OCI-LY3 (cell line): ENCODE results near the gene PHLDA1.

Experiments used
- H2AFZ ChIP-seq: fragments of 200-600, 300-600 bp; shearing (Covaris generic); 2 replicates; pipeline ENCODE4 v1.6.0; 2014; ENCODE audit warnings: antibody characterized with exemption, low read depth, low read length
- H3K27ac ChIP-seq: fragments of 200-600, 300-600 bp; sonication (generic); 2 replicates; pipeline ENCODE4 v1.5.1; 2014; ENCODE audit warnings: mild to moderate bottlenecking, low read length, moderate library complexity, mixed read lengths
- H3K27me3 ChIP-seq: fragments of 200-600, 300-600 bp; sonication (generic); 2 replicates; pipeline ENCODE4 v1.6.1; 2014; ENCODE audit warnings: low read depth, low read length, mixed read lengths
- H3K36me3 ChIP-seq: fragments of 200-600, 300-600 bp; sonication (generic); replicated peaks from 2 replicates; pipeline ENCODE3; 2014; ENCODE audit warnings: low read depth, low read length, mixed read lengths
- H3K4me1 ChIP-seq: fragments of 300-600, 200-600 bp; sonication (generic); 2 replicates; pipeline ENCODE4 v1.6.1; 2014; ENCODE audit warnings: low read length, mixed read lengths
- H3K4me2 ChIP-seq: fragments of 200-600, 300-600 bp; sonication (generic); 2 replicates; pipeline ENCODE4 v1.6.1; 2014; ENCODE audit warnings: low read length, mixed read lengths
- H3K4me3 ChIP-seq: fragments of 300-600, 200-600 bp; sonication (generic); 2 replicates; pipeline ENCODE4 v1.5.1; 2014; ENCODE audit warnings: antibody characterized with exemption, mild to moderate bottlenecking, low read length, moderate library complexity
- H3K79me2 ChIP-seq: fragments of 300-600, 200-600 bp; shearing (Covaris generic); 2 replicates; pipeline ENCODE4 v1.6.1; 2014; ENCODE audit warnings: mild to moderate bottlenecking, low read length, mixed read lengths
- H3K9ac ChIP-seq: fragments of 300-600, 200-600 bp; shearing (Covaris generic); 2 replicates; pipeline ENCODE4 v1.6.0; 2014; ENCODE audit warnings: mild to moderate bottlenecking, low read length, moderate library complexity
- H3K9me3 ChIP-seq: fragments of 200-600, 300-600 bp; shearing (Covaris generic); 2 replicates; pipeline ENCODE4 v1.6.1; 2014; ENCODE audit warnings: low read length, mixed read lengths; ENCODE audit not compliant: insufficient read depth
- H4K20me1 ChIP-seq: fragments of 200-600, 300-600 bp; sonication (generic); 2 replicates; pipeline ENCODE4 v1.6.1; 2016; ENCODE audit warnings: low read length, mixed read lengths; ENCODE audit not compliant: insufficient read depth
- EZH2phosphoT487 ChIP-seq: fragments of 200-600 bp; shearing (Covaris generic); IDR thresholded peaks from 2 replicates; pipeline ENCODE4 v1.6.1; 2018; ENCODE audit warnings: antibody characterized with exemption, mixed run types, low read depth
- TF ChIP-seq, protein P1 (sequence below): fragments of 200-600, 300-600 bp; sonication (generic); IDR thresholded peaks from 2 replicates; pipeline ENCODE4 v1.5.1; 2014; ENCODE audit warnings: antibody characterized with exemption, low read length, low read depth

The PHLDA1 gene

DNA sequence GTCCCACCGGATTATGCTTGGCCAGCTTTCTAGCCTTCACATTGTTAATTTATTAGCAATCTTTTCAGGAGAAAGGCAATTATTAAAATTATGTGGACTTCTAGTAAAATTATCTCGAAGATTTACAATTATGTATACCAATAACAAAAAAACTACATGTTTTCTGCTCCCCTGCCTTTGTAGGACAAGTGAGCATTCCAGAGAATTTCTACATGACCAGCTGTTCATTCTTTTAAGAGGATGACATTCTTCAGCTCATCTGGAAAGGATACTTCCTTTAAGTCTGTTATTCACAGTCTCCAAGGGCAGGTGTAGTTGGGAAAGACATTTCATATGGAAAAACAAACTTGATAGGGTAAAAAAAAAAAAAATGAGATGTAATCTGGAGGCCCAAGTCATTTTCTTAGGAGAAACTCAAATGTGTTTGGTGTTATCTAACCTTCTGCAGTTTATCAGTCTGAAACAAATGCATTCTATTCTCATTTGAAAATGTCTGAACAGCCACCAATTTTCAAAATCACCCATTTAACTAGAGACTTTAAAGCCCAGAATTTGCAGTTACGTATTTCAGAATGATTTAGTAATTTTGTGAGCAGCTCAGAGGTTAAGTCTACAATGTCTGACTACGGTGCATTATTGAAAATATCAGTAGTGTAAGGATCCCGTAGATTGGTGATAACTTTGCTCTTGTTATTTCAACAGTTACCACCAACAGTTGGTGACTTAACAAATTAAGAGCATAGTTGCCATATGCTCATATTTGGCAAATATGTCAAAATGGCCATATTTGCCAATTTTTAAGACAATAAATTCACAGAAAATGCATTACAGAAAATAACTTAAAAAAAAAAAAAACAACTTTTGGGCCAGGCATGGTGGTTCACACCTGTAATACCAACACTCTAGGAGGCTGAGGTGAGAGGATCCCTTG, 1.8 kb upstream of the PHLDA1 start:
- H3K9ac ChIP-seq = no peak overlapping the region; the same call in 1 of the 2 replicates
- H3K27ac ChIP-seq = no peak overlapping the region
- peaks cover 15% of the 10 kb centered on the region for H3K4me1 ChIP-seq

DNA sequence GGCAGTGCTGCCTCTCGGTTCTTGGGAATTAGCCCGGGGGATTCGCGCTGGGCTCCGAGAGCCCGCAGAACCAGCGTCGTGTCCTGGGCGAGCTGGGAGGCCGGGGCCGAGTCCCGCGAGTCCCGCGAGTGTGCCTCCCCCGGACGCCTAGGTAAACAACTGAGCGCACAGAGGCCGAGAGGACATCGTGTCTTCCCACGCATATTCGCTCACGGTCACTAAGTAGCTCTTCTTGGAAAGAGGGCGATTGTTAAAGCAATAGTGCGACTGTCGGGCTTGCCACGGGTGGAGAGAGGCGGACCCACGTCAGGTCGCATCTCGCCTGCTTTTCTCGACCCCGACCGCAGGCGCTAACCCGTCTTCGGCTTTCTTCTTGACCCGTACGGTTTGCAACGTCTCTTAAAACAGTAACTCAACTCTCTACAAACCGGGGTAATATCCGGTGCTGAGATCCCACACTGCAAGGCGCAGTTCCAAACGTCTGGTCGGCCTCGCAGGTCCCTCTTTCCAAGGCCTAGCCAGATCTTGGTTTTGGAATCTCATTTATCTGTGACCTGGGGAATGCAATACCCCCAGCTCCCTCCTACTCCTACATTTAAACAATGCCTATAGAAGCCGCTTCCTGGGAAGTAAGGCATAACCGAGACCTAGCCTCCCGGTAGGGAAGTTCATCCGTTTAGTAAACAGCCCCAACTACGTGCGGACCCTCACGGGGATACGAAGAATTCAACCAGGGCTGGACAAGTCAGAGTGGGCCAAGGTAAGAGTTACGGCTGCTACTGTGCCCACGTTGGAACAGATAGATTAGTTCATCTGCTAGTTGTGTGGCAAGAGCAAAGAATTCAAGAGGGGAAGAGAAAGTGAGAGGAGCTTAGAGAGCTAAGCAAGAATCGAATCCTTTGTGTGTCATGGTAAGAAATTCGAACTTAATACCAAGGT, 736 bp upstream of the PHLDA1 start:
- TF ChIP-seq EZH2phosphoT487 = no peak
- TF ChIP-seq, protein P1, sequence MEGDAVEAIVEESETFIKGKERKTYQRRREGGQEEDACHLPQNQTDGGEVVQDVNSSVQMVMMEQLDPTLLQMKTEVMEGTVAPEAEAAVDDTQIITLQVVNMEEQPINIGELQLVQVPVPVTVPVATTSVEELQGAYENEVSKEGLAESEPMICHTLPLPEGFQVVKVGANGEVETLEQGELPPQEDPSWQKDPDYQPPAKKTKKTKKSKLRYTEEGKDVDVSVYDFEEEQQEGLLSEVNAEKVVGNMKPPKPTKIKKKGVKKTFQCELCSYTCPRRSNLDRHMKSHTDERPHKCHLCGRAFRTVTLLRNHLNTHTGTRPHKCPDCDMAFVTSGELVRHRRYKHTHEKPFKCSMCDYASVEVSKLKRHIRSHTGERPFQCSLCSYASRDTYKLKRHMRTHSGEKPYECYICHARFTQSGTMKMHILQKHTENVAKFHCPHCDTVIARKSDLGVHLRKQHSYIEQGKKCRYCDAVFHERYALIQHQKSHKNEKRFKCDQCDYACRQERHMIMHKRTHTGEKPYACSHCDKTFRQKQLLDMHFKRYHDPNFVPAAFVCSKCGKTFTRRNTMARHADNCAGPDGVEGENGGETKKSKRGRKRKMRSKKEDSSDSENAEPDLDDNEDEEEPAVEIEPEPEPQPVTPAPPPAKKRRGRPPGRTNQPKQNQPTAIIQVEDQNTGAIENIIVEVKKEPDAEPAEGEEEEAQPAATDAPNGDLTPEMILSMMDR = no peak
- Histone ChIP-seq H3K27ac (peak overlapping the region; percentile 56), H3K4me2 (peak overlapping the region; percentile 85), H3K4me3 (peak overlapping the region; percentile 92), H3K27me3 (peaks cover 11% of the 10 kb centered on the region), H2AFZ (peak overlapping the region; percentile 69), H3K4me1 (peaks cover 11% of the 10 kb centered on the region), H3K9me3 (no peaks in the 10 kb centered on the region), H3K36me3 (no peaks in the 10 kb centered on the region), H3K79me2 (no peaks in the 10 kb centered on the region), H3K9ac (peak overlapping the region; percentile 90), H4K20me1 (no peaks in the 10 kb centered on the region)

More for the DNA sequence above, 1.8 kb upstream of the PHLDA1 start:
- Histone ChIP-seq H3K4me2 (peak overlapping the region; percentile 85), H4K20me1 (no peaks in the 10 kb centered on the region), H3K79me2 (no peaks in the 10 kb centered on the region), H2AFZ (no peak overlapping the region), H3K27me3 (peaks cover 11% of the 10 kb centered on the region), H3K9me3 (no peaks in the 10 kb centered on the region), H3K4me3 (peak overlapping the region; percentile 92), H3K36me3 (no peaks in the 10 kb centered on the region)
- no peak for TF ChIP-seq EZH2phosphoT487
- TF ChIP-seq, protein P1 = no peak

GRCh38 chr12:76031081-76031413, 529 bp downstream of the PHLDA1 start:
- H2AFZ ChIP-seq = peak overlapping the region; percentile 78
- TF ChIP-seq EZH2phosphoT487 = no peak
- TF ChIP-seq, protein P1 = no peak
- H3K36me3 ChIP-seq = no peaks in the 10 kb centered on the region
- H3K27me3 ChIP-seq = peaks cover 11% of the 10 kb centered on the region
- H3K9ac ChIP-seq = peak overlapping the region; percentile 90
- peak overlapping the region; percentile 95 for H3K4me2 ChIP-seq
- no peak overlapping the region for H3K27ac ChIP-seq
- no peaks in the 10 kb centered on the region for H4K20me1 ChIP-seq
- no peaks in the 10 kb centered on the region for H3K79me2 ChIP-seq
- peak overlapping the region; percentile 92 for H3K4me3 ChIP-seq
- no peaks in the 10 kb centered on the region for H3K9me3 ChIP-seq
- peaks cover 10% of the 10 kb centered on the region for H3K4me1 ChIP-seq
